H9 (cell line): ENCODE results near the gene LDLRAP1. TPM values are rescaled to one million over a fixed set of nuclear protein-coding genes. Genes with fewer than 3 reads are reported as not detected.

Source experiments
- DNase-seq: peaks from one replicate; pipeline ENCODE4 v3.0.0-alpha.2; 2017
- H2AFZ ChIP-seq: one replicate; pipeline ENCODE4 v1.6.1; 2013; ENCODE audit warnings: mild to moderate bottlenecking, low read length, control low read depth, moderate library complexity
- H2AK5ac ChIP-seq: 2 replicates; pipeline ENCODE4 v1.6.1; 2013; ENCODE audit warnings: low read length, control low read depth, mixed read lengths; ENCODE audit not compliant: insufficient read length
- H2BK120ac ChIP-seq: one replicate; pipeline ENCODE4 v1.6.1; 2013; ENCODE audit warnings: low read depth, mild to moderate bottlenecking, low read length, control low read depth, inconsistent platforms; ENCODE audit not compliant: poor library complexity, severe bottlenecking
- H2BK12ac ChIP-seq: 2 replicates; pipeline ENCODE4 v1.6.1; 2013; ENCODE audit warnings: low read length, control low read depth, mixed read lengths, low read depth; ENCODE audit not compliant: insufficient read length
- H2BK15ac ChIP-seq: 2 replicates; pipeline ENCODE4 v1.6.1; 2013; ENCODE audit warnings: low read depth, low read length, control low read depth
- H2BK20ac ChIP-seq: one replicate; pipeline ENCODE4 v1.6.1; 2013; ENCODE audit warnings: low read depth, mild to moderate bottlenecking, low read length, control low read depth, inconsistent platforms; ENCODE audit not compliant: poor library complexity, severe bottlenecking
- H2BK5ac ChIP-seq: 2 replicates; pipeline ENCODE4 v1.6.1; 2013; ENCODE audit warnings: low read length, control low read depth, mixed read lengths; ENCODE audit not compliant: insufficient read length
- H3K14ac ChIP-seq: 2 replicates; pipeline ENCODE4 v1.6.1; 2013; ENCODE audit warnings: low read length, control low read depth; ENCODE audit not compliant: insufficient read depth
- H3K18ac ChIP-seq: 2 replicates; pipeline ENCODE4 v1.6.1; 2013; ENCODE audit warnings: low read depth, mild to moderate bottlenecking, mixed read lengths, low read length, control low read depth; ENCODE audit not compliant: insufficient read length
- H3K23ac ChIP-seq: 2 replicates; pipeline ENCODE4 v1.6.1; 2013; ENCODE audit warnings: low read length, control low read depth, mixed read lengths, low read depth; ENCODE audit not compliant: insufficient read length
- H3K23me2 ChIP-seq: 2 replicates; pipeline ENCODE4 v1.6.1; 2013; ENCODE audit warnings: low read depth, mild to moderate bottlenecking, mixed read lengths, low read length, control low read depth; ENCODE audit not compliant: insufficient read length, poor library complexity, severe bottlenecking
- H3K27ac ChIP-seq: 2 replicates; pipeline ENCODE4 v1.5.1; 2013; ENCODE audit warnings: low read length, control low read depth, mixed read lengths, low read depth; ENCODE audit not compliant: insufficient read length
- H3K27me3 ChIP-seq: 2 replicates; pipeline ENCODE4 v1.6.1; 2013; ENCODE audit warnings: low read length, control low read depth, inconsistent platforms; ENCODE audit not compliant: insufficient read depth
- H3K4ac ChIP-seq: 2 replicates; pipeline ENCODE4 v1.6.1; 2013; ENCODE audit warnings: low read depth, mild to moderate bottlenecking, control low read depth, inconsistent platforms, low read length, moderate library complexity
- H3K4me1 ChIP-seq: 2 replicates; pipeline ENCODE4 v1.6.1; 2013; ENCODE audit warnings: low read length, control low read depth, inconsistent platforms; ENCODE audit not compliant: insufficient read depth
- H3K4me2 ChIP-seq: 2 replicates; pipeline ENCODE4 v1.6.1; 2013; ENCODE audit warnings: low read length, control low read depth, mixed read lengths; ENCODE audit not compliant: insufficient read length, insufficient read depth
- H3K56ac ChIP-seq: 2 replicates; pipeline ENCODE4 v1.6.1; 2013; ENCODE audit warnings: low read depth, mild to moderate bottlenecking, mixed read lengths, low read length, control low read depth; ENCODE audit not compliant: insufficient read length
- H3K79me1 ChIP-seq: 2 replicates; pipeline ENCODE4 v1.6.1; 2013; ENCODE audit warnings: low read depth, mild to moderate bottlenecking, moderate library complexity, low read length, control low read depth, inconsistent platforms; ENCODE audit not compliant: insufficient read depth, poor library complexity, severe bottlenecking
- H3K79me2 ChIP-seq: 2 replicates; pipeline ENCODE4 v1.6.1; 2013; ENCODE audit warnings: low read length, control low read depth, inconsistent platforms; ENCODE audit not compliant: insufficient read depth
- H3K9ac ChIP-seq: 2 replicates; pipeline ENCODE4 v1.6.1; 2013; ENCODE audit warnings: low read length, control low read depth, mixed read lengths; ENCODE audit not compliant: insufficient read length; ENCODE audit errors: extremely low read depth
- H3K9me3 ChIP-seq: one replicate; pipeline ENCODE4 v1.6.1; 2013; ENCODE audit warnings: low read depth, low read length, inconsistent platforms; ENCODE audit not compliant: control insufficient read depth
- H3T11ph ChIP-seq: one replicate; pipeline ENCODE4 v1.6.1; 2013; ENCODE audit warnings: mild to moderate bottlenecking, low read length, control low read depth, inconsistent platforms
- H4K20me1 ChIP-seq: one replicate; pipeline ENCODE4 v1.6.1; 2013; ENCODE audit not compliant: control insufficient read depth, insufficient read length, insufficient read depth
- H4K5ac ChIP-seq: 2 replicates; pipeline ENCODE4 v1.6.1; 2013; ENCODE audit warnings: low read depth, mild to moderate bottlenecking, mixed read lengths, low read length, control low read depth; ENCODE audit not compliant: insufficient read length
- H4K8ac ChIP-seq: replicated peaks from 2 replicates; pipeline ENCODE4 v1.6.1; 2013; ENCODE audit warnings: low read length, control low read depth, mixed read lengths, low read depth; ENCODE audit not compliant: insufficient read length
- H4K91ac ChIP-seq: 2 replicates; pipeline ENCODE4 v1.6.1; 2013; ENCODE audit warnings: low read depth, mild to moderate bottlenecking, moderate library complexity, mixed read lengths, low read length, control low read depth; ENCODE audit not compliant: insufficient read length
- H3K27ac Mint-ChIP-seq, 3 experiments: 2 replicates in 2 of 3; 3 replicates in 1 of 3; pipeline ENCODE4 v1.8.0; 2020 to 2021; ENCODE audit warnings: mixed read lengths in 3 of 3, mild to moderate bottlenecking in 1 of 3, moderate library complexity in 1 of 3
- H3K27me3 Mint-ChIP-seq: 2 replicates; pipeline ENCODE4 v1.8.0; 2021; ENCODE audit warnings: low read depth, mild to moderate bottlenecking, moderate library complexity, mixed read lengths
- H3K36me3 Mint-ChIP-seq, 3 experiments: 2 replicates in 2 of 3; 3 replicates in 1 of 3; pipeline ENCODE4 v1.8.0; 2020 to 2021; ENCODE audit warnings: low read depth in 3 of 3, mixed read lengths in 3 of 3; ENCODE audit not compliant: insufficient read depth in 1 of 3
- H3K4me1 Mint-ChIP-seq, 2 experiments: 2 replicates each; pipeline ENCODE4 v1.8.0; 2020; ENCODE audit warnings: mixed read lengths in 2 of 2
- H3K4me3 Mint-ChIP-seq, 2 experiments: 2 replicates in 1 of 2; 3 replicates in 1 of 2; pipeline ENCODE4 v1.8.0; 2020 to 2021; ENCODE audit warnings: mild to moderate bottlenecking in 2 of 2, mixed read lengths in 2 of 2, moderate library complexity in 1 of 2
- H3K9me3 Mint-ChIP-seq, 2 experiments: 2 replicates in 1 of 2; 3 replicates in 1 of 2; pipeline ENCODE4 v1.8.0; 2020; ENCODE audit warnings: mild to moderate bottlenecking in 2 of 2, mixed read lengths in 2 of 2, moderate library complexity in 1 of 2
- CTCF ChIP-seq: fragments of 200-600 bp; sonication (generic); conservative IDR thresholded peaks from 3 replicates; pipeline ENCODE4 v1.8.0; 2021; ENCODE audit warnings: antibody characterized with exemption, mild to moderate bottlenecking
- WGBS: extraction: QIAGEN DNeasy Blood & Tissue Kit; methylation state at CpG from one replicate; pipeline ENCODE4 v1.1.7; 2013; ENCODE audit warnings: missing lambda C conversion rate, low lambda C conversion rate, mixed read lengths; ENCODE audit not compliant: insufficient read length; ENCODE audit errors: extremely low coverage; 5-methylcytosine and 5-hydroxymethylcytosine counted together
- total RNA-seq: library from RNA; stranded (reverse); gene quantifications from 2 replicates; pipeline ENCODE4 v1.2.1, GENCODE V29; 2021

Gene LDLRAP1
- total RNA-seq, 1 experiment from 2014 or later, result 15.7 TPM

GRCh38 chr1:25544243-25544764 is 898 bp downstream of the LDLRAP1 start:
- no peaks in the 10 kb centered on the region for H3K9me3 Mint-ChIP-seq
- no peak for DNase-seq

More at GRCh38 chr1:25544243-25544764, 898 bp downstream of the LDLRAP1 start:
- Histone ChIP-seq H2BK15ac (no peak overlapping the region), H2BK12ac (no peak overlapping the region), H2BK120ac (no peak overlapping the region), H4K91ac (no peak overlapping the region), H4K20me1 (no peaks in the 10 kb centered on the region), H3T11ph (no peak overlapping the region), H3K14ac (no peak overlapping the region), H3K4ac (no peak overlapping the region), H2AFZ (no peak overlapping the region), H3K79me2 (no peaks in the 10 kb centered on the region), H4K5ac (no peak overlapping the region), H3K4me2 (peak overlapping the region; percentile 36), H3K18ac (no peak overlapping the region), H2AK5ac (no peak overlapping the region), H3K9me3 (no peaks in the 10 kb centered on the region), H3K27ac (no peak overlapping the region), H3K56ac (no peak overlapping the region), H3K23ac (no peak overlapping the region), H4K8ac (no peak overlapping the region), H3K9ac (no peak overlapping the region), H3K4me1 (peaks cover 3% of the 10 kb centered on the region; the same call in 1 of the 2 replicates), H3K27me3 (no peaks in the 10 kb centered on the region; the same call in 1 of the 2 replicates), H2BK20ac (no peak overlapping the region), H3K79me1 (no peaks in the 10 kb centered on the region), H2BK5ac (no peak overlapping the region), H3K23me2 (peaks cover 6% of the 10 kb centered on the region)
- no CpG with 5 or more reads among the region's 25 CpGs for WGBS
- peaks cover 9% of the 10 kb centered on the region for H3K27me3 Mint-ChIP-seq
- H3K36me3 Mint-ChIP-seq, result no peaks in the 10 kb centered on the region
- no peak for TF ChIP-seq CTCF
- peak overlapping the region; percentile 65 to 81 for H3K4me3 Mint-ChIP-seq
- no peak overlapping the region for H3K27ac Mint-ChIP-seq
- peaks cover 13 to 18% of the 10 kb centered on the region in 2 experiments for H3K4me1 Mint-ChIP-seq
